ENCODE data around the gene NPIPB5.
"Not testable (repeated sequence)": the region's sequence is repeated elsewhere in the genome, so short reads cannot be mapped to it uniquely, and the experiment has no call there.

GRCh38 chr16:22546630-22547029 lies 35.9 kb downstream of the NPIPB5 start:
- TF ChIP-seq POLR2A (IDR thresholded peaks at IDR 0.05; ENCODE audit: low read depth); EP300 (IDR thresholded peaks at IDR 0.05): not testable (repeated sequence)

Measured in esophagus muscularis mucosa (tissue), 2 donors.